Stimulated activated naive B cell treated with anti-CD40 and anti-IgM and Interleukin-4, amounts not matched to agents 10 μg/mL and 1 μg/mL and 100 μg/mL, for 72 hours (primary cell): ENCODE results near the gene SYNJ2.
"Not testable (repeated sequence)": the region's sequence is repeated elsewhere in the genome, so short reads cannot be mapped to it uniquely, and the experiment has no call there.

Experiments used
- ATAC-seq, 2 donors: fragments of 150-1000 bp; cut with Tn5 transposase; replicated peaks; 2 replicates each; pipeline ENCODE4 v1.10.0; 2021; ENCODE audit warnings: moderate library complexity in 1 of 2
- DNase-seq: peaks from one replicate; pipeline ENCODE4 v3.0.0; 2021
- H3K27ac Mint-ChIP-seq: one replicate; pipeline ENCODE4 v1.8.0; 2022; ENCODE audit warnings: mild to moderate bottlenecking, mixed read lengths
- H3K27me3 Mint-ChIP-seq, 2 donors: one replicate each; pipeline ENCODE4 v1.8.0; 2022; ENCODE audit warnings: mixed read lengths in 2 of 2
- H3K36me3 Mint-ChIP-seq, 2 donors: one replicate each; pipeline ENCODE4 v1.8.0; 2022; ENCODE audit warnings: mixed read lengths in 2 of 2, mild to moderate bottlenecking in 1 of 2
- H3K4me1 Mint-ChIP-seq, 2 donors: one replicate each; pipeline ENCODE4 v1.8.0; 2022; ENCODE audit warnings: mixed read lengths in 2 of 2, mild to moderate bottlenecking in 1 of 2
- H3K4me3 Mint-ChIP-seq, 2 donors: one replicate each; pipeline ENCODE4 v1.8.0; 2022; ENCODE audit warnings: mild to moderate bottlenecking in 2 of 2, mixed read lengths in 2 of 2, moderate library complexity in 1 of 2
- H3K9me3 Mint-ChIP-seq, 2 donors: one replicate each; pipeline ENCODE4 v1.8.0; 2022; ENCODE audit warnings: mixed read lengths in 2 of 2, mild to moderate bottlenecking in 1 of 2

The SYNJ2 gene

DNA sequence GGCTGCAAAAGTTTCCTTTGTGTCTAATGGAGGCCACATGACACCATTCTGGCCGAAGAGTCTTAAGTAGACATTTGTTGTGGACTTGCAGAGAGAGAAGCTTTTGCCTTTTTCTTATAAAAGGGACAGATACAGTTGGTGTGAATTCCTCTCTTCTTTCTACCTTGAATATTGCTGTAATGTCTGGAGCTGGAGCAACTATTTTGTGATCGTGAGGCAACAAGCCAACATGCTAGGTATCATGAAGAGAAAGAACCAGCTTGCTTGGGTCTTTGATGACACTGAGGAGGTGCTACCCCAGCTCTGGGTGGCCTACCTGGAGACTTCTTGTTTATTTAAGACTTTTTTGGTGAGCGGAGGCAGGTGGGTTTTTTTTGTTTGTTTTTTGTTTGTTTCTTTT, 16.3 kb upstream of the SYNJ2 start:
- Mint-ChIP-seq H3K36me3 (peaks cover 3 to 7% of the 10 kb centered on the region in 2 donors), H3K27ac (no peak overlapping the region), H3K9me3 (peaks cover 3% of the 10 kb centered on the region in 2 donors), H3K4me3 (no peak overlapping the region), H3K4me1 (peaks cover 7 to 9% of the 10 kb centered on the region in 2 donors), H3K27me3 (peaks cover under 1 to 19% of the 10 kb centered on the region in 2 donors)
- ATAC-seq (no peak), DNase-seq (no peak)

DNA sequence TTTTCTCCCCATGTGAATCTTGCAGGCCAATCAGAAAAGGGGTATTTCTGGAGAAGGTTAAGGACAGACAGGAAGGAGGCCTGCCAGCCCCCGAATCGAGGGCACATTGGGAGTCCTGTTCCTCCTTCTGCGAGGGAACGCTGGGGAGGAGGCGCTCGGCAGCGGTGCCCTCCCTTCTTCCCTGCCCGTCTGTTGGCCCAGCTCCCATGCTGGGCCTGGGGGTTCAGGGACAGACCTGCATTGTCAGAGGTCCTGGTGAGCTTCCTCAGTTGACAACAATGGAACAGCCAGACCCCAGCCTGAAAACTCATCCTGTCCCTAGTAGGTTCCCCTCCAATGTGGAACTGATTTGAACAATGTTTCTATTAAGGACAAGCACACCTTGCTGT, 15.1 kb upstream of the SYNJ2 start:
- Mint-ChIP-seq H3K4me3 (no peak overlapping the region), H3K4me1 (peaks cover 7 to 9% of the 10 kb centered on the region in 2 donors), H3K27ac (no peak overlapping the region), H3K36me3 (peaks cover 3% of the 10 kb centered on the region in 2 donors), H3K27me3 (peaks cover 13 to 26% of the 10 kb centered on the region in 2 donors), H3K9me3 (peaks cover 3% of the 10 kb centered on the region in 2 donors)
- ATAC-seq = no peak
- no peak for DNase-seq

DNA sequence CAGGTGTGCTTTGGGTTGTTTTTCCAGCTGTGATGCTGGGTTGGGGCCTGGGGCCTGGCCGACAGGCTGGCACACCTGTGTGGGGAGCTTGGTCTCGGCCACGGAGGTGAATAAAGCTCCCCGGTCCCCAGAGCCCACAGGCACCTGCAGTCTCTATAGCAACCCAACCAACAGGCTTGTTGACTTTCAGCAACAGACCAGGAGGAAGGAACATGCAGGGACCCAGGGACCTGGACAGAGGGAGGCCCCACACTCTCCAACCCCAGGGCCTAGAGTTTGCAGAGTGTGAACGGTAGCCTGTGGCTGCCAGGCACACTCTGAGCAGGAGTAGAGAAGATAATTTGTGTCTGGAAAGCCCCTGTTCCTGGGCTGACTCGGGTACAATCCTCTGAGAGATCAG, 14.6 kb upstream of the SYNJ2 start:
- Mint-ChIP-seq H3K36me3 (peaks cover 3% of the 10 kb centered on the region in 2 donors), H3K27ac (no peak overlapping the region), H3K27me3 (peaks cover 15 to 28% of the 10 kb centered on the region in 2 donors), H3K4me3 (no peak overlapping the region), H3K9me3 (peaks cover 3% of the 10 kb centered on the region in 2 donors), H3K4me1 (peaks cover 7 to 9% of the 10 kb centered on the region in 2 donors)
- no peak for DNase-seq
- ATAC-seq = peak in 1 of 2 donors; percentile 35

DNA sequence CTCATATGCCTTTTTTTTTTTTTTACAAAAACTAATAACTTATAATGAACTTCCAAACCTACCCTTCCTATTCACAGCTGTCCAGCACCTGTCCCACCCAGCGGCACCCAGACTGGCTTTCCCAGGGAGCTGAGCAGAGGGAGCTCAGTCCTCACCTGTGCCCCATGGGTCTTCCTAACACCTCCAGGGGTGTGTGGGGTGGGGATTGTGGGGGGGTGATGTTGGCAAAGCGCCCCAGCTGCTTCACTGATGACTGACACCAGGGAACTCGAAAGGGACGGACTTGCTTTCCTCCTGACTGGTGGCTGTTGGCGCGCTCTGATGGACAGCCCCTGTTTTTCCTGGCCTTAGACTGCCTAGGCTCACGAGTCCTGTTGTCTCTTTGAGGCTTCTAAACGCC, 14.2 kb upstream of the SYNJ2 start:
- no peak overlapping the region for H3K4me3 Mint-ChIP-seq
- peaks cover 3% of the 10 kb centered on the region in 2 donors for H3K9me3 Mint-ChIP-seq
- peaks cover 7% of the 10 kb centered on the region in 2 donors for H3K4me1 Mint-ChIP-seq
- H3K36me3 Mint-ChIP-seq = peaks cover 3% of the 10 kb centered on the region in 2 donors
- DNase-seq (no peak), ATAC-seq (no peak)
- peaks cover 15 to 27% of the 10 kb centered on the region in 2 donors for H3K27me3 Mint-ChIP-seq
- no peak overlapping the region for H3K27ac Mint-ChIP-seq

DNA sequence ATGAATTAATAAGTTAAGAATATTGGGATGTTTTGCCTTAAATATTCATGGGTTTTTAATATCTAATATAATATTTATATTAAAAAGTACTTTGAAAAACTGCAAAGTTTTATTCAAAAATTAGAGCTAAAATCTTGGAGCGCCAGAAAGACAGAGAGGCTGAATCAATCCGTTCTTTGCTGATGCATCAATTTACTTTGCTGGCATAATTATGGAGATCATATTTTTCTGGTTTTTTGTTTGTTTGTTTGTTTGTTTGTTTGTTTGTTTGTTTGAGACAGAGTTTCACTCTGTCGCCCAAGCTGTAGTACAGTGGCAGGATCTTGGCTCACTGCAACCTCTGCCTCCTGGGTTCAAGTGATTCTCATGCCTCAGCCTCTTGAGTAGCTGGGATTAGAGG, 9.5 kb upstream of the SYNJ2 start:
- DNase-seq, H3K4me1 Mint-ChIP-seq, ATAC-seq, H3K4me3 Mint-ChIP-seq, H3K36me3 Mint-ChIP-seq, H3K27ac Mint-ChIP-seq, H3K9me3 Mint-ChIP-seq: not testable (repeated sequence)
- peaks cover 21% of the 10 kb centered on the region in 2 donors for H3K27me3 Mint-ChIP-seq

DNA sequence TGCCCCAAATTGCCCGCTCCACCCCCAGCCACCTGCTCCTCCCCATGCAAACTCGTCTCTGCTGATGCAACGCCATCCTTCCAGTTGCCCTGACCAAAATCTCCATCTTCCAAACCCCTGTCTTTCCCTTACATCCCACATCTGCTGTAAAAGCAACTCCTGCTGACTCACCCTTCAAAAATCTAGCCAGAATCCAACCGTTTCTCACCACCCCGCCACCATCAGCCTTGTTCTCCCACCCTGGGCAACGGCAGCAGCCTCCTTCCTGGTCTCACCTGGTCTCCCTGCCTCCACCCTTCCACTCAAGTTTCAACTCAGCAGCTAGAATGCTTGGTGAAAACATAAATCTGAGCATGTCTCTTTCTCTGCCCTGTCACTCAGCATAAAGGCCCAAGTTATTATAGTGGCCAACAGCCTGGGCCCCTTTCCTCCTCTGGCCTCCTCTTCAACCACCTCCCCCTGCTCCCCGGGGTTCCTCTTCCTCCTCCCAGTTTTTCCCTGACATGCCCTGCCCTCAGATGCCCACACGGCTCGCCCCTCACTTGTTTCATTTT, 7.2 kb upstream of the SYNJ2 start:
- H3K27ac Mint-ChIP-seq = no peak overlapping the region
- peaks cover under 1 to 6% of the 10 kb centered on the region in 2 donors for H3K4me1 Mint-ChIP-seq
- no peaks in the 10 kb centered on the region for H3K36me3 Mint-ChIP-seq
- ATAC-seq = no peak
- H3K27me3 Mint-ChIP-seq = peaks cover 26 to 34% of the 10 kb centered on the region in 2 donors
- DNase-seq = no peak
- H3K9me3 Mint-ChIP-seq = no peaks in the 10 kb centered on the region
- no peak overlapping the region for H3K4me3 Mint-ChIP-seq

DNA sequence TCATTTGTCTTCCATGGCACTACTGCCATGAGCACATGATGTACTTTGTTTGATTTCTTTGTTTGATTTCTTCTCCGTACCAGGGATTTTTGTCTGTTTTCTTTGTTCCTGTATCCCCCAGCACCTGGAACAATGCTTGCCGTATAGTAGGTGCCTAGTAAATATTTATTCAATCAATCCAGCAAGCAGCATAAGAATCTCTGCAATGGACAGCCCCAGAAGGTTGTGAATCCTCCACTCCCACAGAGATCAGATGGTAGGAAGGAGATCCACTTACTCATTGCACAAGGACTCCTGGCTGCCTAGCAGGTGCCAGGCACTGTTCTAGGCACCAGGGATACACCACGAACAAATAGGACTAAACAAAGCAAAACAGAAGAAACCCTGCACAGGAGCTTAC, 6.7 kb upstream of the SYNJ2 start:
- H3K27ac Mint-ChIP-seq = no peak overlapping the region
- peaks cover 26 to 34% of the 10 kb centered on the region in 2 donors for H3K27me3 Mint-ChIP-seq
- no peaks in the 10 kb centered on the region for H3K9me3 Mint-ChIP-seq
- H3K36me3 Mint-ChIP-seq = no peaks in the 10 kb centered on the region
- peaks cover 6 to 7% of the 10 kb centered on the region in 2 donors for H3K4me1 Mint-ChIP-seq
- DNase-seq = no peak
- H3K4me3 Mint-ChIP-seq = no peak overlapping the region
- ATAC-seq = no peak

DNA sequence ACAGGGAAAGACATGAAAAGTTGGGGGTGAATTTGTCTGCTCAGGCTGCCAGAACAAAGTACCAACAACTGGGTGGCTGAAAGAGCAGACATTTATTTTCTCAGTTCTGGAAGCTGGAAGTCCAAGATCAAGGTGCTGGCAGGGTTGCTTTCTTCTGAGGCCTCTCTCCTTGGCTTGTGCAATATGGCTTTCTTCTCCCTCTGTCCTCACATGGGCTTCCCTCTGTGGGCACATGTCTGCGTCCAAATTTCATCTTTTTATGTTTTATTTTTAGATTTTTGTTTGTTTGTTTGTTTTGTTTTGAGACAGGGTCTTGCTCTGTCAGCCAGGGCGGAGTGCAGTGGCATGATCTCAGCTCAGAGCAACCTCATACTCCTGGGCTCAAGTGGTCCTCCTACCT, 6.2 kb upstream of the SYNJ2 start:
- no peaks in the 10 kb centered on the region for H3K9me3 Mint-ChIP-seq
- H3K4me3 Mint-ChIP-seq = no peak overlapping the region
- no peak for ATAC-seq
- H3K36me3 Mint-ChIP-seq = no peaks in the 10 kb centered on the region
- DNase-seq = no peak
- H3K27ac Mint-ChIP-seq = no peak overlapping the region
- peaks cover 25 to 33% of the 10 kb centered on the region in 2 donors for H3K27me3 Mint-ChIP-seq
- H3K4me1 Mint-ChIP-seq = peaks cover 10 to 12% of the 10 kb centered on the region in 2 donors

DNA sequence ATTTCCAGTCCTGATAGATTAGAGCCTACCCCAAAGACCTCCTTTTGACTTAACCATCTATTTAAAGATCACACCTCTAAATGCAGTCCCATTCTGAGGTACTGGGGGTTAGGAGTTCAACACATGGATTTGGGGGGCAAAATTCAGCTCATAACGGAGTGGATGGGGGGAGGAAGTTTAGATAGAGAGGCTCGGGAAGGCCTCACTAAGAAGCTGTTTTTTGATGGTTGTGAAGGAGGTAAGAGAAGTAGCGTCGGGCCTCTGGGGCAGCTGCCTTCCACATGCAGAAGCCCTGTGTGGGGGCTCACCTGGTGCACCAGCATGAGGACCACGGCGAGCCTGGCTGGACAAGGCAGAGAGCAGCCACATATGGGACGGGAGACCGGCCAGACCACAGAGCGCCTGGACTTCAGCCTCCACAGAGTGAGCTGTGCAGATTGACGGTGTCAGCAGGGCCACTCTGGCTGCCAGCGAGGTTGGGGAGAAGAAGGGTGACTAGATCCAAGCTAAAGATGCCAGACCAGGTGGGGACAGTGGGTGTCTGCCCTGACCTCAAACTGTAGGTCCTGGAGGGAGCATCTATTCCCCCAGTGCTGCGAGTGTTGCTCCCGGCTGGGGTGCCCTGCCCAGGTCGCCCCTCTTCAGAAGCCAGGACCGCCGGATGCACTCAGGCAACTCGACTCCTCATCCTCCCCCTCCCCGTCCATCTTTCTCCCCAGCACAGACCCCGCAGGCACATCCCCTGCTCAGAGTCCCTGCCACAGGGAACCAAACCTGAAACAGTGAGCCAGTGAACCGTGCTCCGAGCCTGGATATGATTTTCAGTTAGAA, 5.1 kb upstream of the SYNJ2 start:
- H3K4me3 Mint-ChIP-seq = no peak overlapping the region
- ATAC-seq (no peak), DNase-seq (no peak)
- H3K27me3 Mint-ChIP-seq = peaks cover 15 to 22% of the 10 kb centered on the region in 2 donors
- peaks cover 18 to 19% of the 10 kb centered on the region in 2 donors for H3K4me1 Mint-ChIP-seq
- no peaks in the 10 kb centered on the region for H3K9me3 Mint-ChIP-seq
- no peaks in the 10 kb centered on the region for H3K36me3 Mint-ChIP-seq
- no peak overlapping the region for H3K27ac Mint-ChIP-seq

DNA sequence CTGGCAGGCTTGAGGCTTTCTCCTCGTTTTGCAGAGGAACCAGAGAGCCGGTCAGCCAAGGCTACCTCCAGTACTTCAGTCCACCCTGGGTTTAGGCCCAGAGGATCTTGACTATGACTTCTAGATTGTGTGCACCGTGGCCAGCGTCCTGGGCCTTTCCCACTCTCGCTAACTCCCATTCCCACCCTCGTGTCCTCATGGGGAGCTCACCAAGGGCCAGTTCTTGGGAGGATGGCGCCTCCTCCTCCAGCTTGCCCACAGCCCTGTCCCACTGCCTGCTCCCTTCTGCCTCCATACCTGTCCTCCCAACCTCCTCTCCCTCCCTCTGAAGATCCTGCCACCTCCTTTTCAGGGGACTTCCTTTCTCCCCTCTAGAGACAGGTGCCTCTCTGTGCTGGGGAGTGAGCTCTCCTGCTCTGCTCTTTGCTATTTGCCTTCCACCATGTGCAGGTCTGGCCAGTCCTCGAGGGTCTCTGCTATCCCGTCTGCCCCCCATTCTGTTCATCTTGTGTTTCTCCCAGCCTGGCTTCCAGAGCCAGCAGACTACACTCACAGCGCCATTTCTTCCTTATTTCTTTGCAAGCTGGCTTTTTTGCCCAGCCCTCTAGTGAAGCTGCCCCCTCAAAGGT, 4.4 kb upstream of the SYNJ2 start:
- no peak overlapping the region for H3K27ac Mint-ChIP-seq
- DNase-seq = no peak
- H3K9me3 Mint-ChIP-seq = no peaks in the 10 kb centered on the region
- H3K36me3 Mint-ChIP-seq = no peaks in the 10 kb centered on the region
- peaks cover 13 to 19% of the 10 kb centered on the region in 2 donors for H3K27me3 Mint-ChIP-seq
- no peak overlapping the region for H3K4me3 Mint-ChIP-seq
- H3K4me1 Mint-ChIP-seq = peaks cover 18 to 21% of the 10 kb centered on the region in 2 donors
- no peak for ATAC-seq

DNA sequence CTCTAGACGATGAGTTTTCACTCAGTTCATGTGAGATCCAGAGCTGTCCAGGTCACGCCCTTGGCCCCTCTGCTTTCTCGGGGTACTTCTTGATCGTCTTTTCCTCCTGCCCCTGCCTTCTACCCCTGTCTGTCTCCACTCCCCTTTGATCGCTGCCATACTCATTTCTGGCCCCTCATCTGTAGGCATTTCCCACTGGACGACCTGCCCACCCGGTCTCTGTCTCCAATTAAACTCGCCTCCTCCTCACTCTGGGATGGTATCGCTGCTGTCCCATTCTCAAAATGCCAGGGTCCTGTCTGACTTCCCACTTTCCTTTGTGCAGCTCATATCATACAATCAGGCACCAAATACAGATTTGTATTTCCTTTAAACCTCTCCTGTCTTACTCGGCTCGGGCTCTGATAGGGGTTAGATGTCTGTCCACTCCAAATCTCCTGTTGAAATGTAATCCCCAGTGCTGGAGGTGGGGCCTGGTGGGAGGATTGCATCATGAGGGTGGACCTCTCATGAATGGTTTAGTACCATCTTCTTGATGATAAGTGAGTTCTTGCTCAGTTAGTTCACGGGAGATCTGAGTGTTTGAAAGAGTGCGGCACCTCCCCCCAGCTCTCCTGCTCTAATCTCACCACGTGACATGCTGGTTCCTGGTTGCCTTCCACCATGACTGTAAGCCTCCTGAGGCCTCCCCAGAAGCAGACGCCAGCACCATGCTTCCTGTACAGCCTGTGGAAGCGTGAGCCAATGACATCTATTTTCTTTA, 3.5 kb upstream of the SYNJ2 start:
- Mint-ChIP-seq H3K4me3 (no peak overlapping the region), H3K27ac (no peak overlapping the region), H3K27me3 (peaks cover 13 to 19% of the 10 kb centered on the region in 2 donors), H3K36me3 (peaks cover 2 to 3% of the 10 kb centered on the region in 2 donors), H3K9me3 (no peaks in the 10 kb centered on the region), H3K4me1 (peaks cover 25 to 30% of the 10 kb centered on the region in 2 donors)
- DNase-seq (no peak), ATAC-seq (no peak)

DNA sequence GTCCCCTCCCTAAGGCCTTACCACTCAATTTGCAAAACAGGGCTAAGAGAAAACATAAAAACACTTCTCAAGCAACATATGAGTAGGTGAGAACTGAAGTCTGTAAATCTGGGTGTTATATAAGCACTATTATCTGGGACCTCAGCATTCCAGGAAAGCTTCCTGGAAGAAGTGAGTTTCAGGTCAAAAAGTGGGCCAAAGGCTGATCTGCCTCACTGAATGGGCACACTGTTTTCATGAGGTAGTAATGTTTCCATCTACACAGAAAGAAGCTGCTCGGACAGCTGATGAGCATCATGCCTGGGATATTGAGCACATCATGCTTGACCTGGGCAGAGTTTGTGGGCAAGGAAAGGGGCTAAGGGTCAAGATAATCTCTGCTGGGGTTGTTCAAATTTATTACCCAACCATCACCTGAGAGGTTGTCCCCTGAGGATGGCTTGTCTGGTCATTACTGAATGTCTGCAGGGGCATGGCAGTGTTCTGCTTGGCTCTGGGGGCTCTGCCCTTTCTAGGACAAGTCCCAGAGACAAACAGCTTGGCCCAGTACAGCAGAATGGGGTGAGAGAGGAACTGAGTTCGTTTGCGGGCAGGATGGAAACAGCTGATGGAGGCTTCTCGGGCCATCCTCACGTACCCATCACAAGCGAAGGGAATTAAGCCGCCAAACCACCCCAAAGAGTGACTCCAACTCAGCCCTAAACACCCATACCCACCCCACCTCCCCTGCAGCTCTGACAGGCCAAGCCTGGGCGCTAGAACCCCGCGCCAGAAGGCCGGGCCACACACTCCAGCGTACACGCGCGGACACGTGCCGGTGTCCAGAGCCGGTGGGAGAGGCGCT, 1.2 kb upstream of the SYNJ2 start:
- H3K27ac Mint-ChIP-seq = peak overlapping the region; percentile 94
- peaks cover 5 to 13% of the 10 kb centered on the region in 2 donors for H3K27me3 Mint-ChIP-seq
- peak overlapping the region; percentile 92 to 93 for H3K4me3 Mint-ChIP-seq
- peaks cover 3 to 6% of the 10 kb centered on the region in 2 donors for H3K36me3 Mint-ChIP-seq
- DNase-seq (peak; percentile 23), ATAC-seq (peak; percentile 46 to 51)
- H3K9me3 Mint-ChIP-seq = no peaks in the 10 kb centered on the region
- peaks cover 27 to 52% of the 10 kb centered on the region in 2 donors for H3K4me1 Mint-ChIP-seq

DNA sequence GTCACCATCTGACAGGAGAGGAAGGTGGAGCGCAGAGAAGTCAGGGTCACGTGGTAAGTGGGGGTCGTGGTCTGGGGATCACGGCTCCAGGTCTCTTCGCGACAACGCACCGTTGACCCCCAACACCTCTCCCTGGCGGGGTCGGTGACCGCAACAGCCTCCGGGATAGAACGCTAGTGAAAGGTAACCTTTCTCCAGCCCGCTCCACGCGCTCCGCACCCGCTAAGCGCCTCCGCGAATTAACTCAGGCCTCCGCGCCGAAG, 600 bp upstream of the SYNJ2 start:
- ATAC-seq (peak in 1 of 2 donors; percentile 52), DNase-seq (peak; percentile 22)
- Mint-ChIP-seq H3K4me3 (peak overlapping the region; percentile 92 to 93), H3K27me3 (peaks cover 5 to 13% of the 10 kb centered on the region in 2 donors), H3K9me3 (no peaks in the 10 kb centered on the region), H3K4me1 (peaks cover 27 to 53% of the 10 kb centered on the region in 2 donors), H3K36me3 (peaks cover 3 to 6% of the 10 kb centered on the region in 2 donors), H3K27ac (peak overlapping the region; percentile 94)
